GDM1 (cell line): ENCODE data around the gene PSMA7.
"Not testable (repeated sequence)": the region's sequence is repeated elsewhere in the genome, so short reads cannot be mapped to it uniquely, and the experiment has no call there.

Experiments
- DNase-seq: peaks from one replicate; lab custom pipeline; 2025; lab: John Stamatoyannopoulos, UW

The PSMA7 gene

DNA sequence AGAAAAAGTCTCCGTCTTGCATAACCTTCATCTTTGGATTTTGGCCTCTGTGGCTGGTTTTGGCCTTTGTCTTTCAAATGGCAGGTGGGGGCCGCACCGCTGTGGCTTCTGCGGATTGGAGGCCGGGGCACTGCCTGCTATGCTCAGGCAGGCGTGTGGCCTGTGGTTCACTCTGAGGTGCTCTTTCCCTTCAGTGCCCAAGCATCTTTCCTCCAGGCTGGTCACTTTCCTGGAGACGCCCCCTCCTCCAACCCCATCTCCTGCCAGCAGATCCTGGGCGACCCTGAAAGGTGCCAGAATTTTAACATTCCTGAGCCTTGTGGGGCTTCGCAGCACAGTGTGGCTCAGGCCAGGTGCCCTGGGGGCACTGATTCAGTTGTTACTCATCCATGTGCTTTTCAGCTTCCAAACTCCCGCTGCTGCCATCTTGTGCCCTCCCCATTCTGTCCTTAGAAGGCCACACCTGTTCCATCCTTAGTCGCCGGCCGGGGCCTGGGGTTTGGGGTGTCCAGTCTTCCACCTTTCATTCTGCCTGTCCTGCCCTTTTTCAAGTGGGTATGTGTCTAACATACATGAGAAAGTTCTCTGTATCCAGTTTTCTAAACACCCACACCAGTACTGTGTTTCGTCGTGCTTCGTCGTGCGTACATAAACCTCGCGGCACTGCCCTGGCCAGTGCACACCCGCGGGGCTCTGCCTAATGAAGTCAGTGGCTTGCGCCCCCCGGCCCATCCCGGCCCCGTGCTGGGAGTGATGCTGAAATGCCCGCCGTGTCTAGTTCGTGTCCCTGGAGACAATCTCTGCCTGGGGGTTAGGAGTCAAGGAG, 12.4 kb upstream of the PSMA7 start:
- DNase-seq = no peak

DNA sequence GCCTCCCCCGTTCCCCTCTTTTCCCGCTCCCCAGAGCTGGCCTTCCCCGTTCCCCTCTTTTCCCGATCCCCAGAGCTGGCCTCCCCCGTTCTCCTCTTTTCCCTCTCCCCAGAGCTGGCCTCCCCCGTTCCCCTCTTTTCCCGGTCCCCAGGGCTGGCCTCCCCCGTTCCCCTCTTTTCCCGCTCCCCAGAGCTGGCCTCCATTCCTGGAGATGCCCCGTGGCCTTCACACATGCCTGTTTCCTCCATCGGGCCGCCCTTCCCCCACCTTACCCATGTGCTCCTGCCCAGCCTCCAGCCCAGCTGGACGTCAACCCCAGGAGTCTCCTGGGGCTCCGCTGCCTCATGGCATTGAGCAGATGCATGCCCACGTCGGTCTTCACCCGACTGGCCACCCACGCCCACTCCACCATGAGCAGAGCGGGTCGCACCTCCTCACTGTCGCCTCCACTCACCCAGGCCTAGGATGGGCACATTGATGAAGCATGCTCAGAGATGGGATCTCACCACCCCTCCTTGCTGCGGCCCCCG, 8.7 kb upstream of the PSMA7 start:
- no peak for DNase-seq

DNA sequence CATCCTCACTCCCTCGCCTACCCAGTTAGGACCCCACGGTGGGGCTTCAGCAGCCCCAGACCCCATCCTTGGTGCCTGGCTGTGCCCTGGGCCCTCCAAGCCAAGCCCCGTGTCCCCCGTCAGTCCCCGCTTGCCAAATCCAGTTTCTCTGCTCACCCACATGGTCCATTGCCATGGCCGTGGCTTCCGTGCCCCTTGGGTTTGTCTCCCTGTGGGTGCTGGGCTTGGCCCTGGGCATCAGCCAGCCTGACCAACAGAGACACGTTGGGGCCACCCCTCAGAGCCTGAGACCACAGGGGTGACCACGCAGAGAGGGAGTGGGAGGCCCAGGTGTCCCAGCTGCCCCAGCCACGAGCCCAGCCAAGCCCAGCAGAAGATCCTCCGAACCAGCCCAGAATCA, 8.0 kb upstream of the PSMA7 start:
- no peak for DNase-seq

DNA sequence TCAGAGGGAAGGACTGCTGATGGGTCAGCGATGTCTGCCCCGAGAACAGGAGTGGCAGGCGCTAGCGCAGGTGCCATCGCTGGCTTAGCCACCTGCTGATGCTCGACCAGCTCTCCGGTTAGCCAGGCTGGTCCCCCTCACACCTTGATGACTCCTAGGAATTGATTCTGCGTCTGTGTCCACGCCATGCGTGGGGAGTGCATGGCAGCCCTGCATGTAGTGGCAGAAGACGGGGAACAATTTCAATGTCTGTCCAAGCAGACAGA, 7.0 kb upstream of the PSMA7 start:
- no peak for DNase-seq

DNA sequence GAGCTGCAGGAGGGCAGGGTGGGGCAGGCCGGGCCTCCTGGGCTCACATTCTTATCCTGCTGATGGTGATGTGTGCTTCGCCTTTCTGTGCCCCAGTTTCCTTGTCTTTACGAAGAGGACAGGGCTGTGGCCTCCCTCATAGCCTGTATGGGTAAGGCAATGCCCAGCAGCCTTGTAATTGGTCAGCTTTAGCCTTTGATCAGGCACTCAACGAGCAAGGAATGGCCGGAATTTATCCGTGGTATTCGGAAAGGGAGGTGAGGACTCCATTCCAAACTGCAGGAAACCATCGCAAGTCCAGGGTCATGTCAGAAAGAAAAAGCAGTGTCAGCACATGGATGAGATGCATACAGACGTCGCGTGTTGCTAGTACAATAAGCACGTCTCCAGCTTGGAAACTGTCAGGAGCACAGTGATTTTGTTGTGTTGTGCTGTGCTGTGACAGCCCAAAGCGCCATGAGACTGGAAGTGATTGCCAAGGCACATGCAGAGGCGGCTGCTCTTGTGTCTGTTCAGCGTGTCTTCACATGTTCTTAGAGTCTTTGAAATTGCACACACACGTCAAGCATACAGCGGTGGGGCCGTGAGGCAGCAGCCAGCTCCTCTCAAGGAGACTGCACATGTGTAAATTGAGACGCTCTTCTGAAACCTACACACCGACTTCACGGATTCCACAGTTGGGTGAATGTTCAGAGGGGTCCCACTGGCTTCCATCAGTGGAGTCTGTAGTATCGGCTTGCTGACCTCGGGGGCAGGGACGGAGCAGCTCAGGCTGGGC, 6.5 kb upstream of the PSMA7 start:
- DNase-seq = no peak

DNA sequence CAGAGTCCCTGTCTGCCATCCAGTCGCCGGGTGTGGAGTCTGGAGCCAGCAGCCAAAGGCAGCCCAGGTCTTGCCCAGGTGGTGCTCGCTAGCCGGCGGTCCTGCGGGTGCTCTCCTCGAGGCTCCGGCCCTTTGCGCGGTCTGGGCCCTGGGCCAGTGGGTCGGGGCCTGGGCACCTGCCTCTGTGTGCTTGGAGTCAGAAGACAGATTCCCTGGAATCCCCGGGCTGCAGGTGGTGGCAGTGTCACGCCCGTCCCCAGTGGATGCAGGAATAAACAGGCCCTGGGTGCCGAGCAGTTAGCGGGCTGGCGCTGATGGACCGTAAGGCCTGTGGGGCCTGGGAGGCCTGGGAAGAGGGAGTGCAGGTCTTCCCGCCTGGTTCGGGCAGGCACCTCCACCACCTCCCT, 5.7 kb upstream of the PSMA7 start:
- DNase-seq = no peak

DNA sequence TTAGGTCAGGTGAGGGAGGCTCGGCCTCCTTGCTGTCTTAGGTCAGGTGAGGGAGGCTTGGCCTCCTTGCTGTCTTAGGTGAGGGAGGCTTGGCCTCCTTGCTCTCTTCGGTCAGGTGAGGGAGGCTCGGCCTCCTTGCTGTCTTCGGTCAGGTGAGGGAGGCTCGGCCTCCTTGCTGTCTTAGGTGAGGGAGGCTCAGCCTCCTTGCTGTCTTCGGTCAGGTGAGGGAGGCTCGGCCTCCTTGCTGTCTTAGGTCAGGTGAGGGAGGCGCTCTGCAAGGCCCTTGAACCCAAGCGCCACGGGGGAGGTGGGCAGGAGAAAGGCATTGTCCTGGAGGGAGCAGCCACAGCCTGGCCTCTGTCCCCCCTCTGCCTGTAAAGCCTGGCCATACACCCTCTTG, 5.2 kb upstream of the PSMA7 start:
- DNase-seq = not testable (repeated sequence)

DNA sequence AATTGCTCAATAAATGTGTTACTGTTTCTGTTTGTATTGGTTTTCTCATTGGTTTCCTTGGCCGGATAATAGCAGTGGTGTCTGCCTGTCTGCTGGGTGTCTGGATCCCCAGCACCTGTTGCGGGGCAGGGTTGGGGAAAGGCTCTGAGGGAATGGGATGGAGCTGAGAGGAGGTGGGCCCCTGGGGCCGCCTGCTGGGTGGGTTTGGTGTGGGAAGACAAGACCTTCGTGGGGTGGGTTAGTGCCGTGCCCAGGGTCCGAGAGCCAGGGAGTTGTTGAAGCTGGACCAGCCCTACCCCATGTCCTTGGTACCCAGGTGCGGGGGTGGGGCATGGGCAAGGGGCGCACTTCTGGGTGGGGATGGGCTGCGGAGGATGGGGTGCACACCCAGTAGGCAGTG, 4.3 kb upstream of the PSMA7 start:
- DNase-seq = no peak

DNA sequence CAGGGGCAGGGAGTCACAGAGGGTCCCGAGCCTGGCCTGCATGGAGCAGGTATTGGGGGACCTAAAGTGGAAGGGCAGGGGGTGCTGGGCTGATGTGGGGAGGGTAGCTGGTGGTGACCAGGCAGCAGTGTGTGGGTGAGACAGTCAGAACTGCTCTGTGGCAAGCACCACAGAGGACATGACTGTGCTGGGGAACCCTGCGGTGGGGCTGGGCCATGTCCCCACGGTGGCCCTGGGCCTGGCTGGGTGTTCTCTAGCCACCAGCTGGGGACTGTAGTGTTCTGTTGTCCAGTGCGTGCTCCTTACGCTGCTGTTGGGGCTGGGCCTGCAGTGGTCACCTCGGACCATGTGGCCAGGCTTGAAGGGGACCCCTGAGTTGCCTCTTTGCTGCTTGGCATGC, 3.9 kb upstream of the PSMA7 start:
- no peak for DNase-seq

DNA sequence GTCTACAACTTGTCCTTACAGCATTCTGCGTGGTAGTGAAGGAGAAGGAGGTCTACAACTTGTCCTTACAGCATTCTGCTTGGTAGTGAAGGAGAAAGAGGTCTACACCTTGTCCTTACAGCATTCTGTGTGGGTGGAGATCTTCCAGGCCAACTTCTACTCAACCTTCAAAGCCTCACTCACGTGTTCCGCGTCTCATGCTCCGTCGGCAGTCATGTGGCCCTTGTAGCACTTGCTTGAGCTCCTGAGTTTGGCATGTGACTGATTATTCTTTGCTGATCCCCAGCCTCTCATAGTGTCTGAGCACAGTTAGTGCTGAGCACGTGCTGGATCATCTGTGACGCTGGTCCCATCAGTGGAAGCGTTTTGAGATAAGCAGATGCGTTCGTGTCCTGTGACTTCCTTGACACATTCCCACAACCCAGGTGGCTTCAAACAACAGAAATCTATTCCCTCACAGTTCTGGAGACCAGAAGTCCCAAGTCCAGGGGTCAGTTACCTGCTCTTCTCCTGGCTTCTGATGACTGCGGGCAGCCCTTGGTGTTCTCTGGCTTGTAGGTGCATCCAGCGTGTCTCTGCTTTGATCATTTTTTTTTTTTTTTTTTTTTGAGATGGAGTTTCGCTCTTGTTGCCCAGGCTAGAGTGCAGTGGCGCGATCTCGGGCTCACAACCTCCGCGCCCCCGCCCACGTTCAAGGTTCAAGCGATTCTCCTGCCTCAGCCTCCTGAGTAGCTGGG, 3.0 kb upstream of the PSMA7 start:
- DNase-seq = no peak

DNA sequence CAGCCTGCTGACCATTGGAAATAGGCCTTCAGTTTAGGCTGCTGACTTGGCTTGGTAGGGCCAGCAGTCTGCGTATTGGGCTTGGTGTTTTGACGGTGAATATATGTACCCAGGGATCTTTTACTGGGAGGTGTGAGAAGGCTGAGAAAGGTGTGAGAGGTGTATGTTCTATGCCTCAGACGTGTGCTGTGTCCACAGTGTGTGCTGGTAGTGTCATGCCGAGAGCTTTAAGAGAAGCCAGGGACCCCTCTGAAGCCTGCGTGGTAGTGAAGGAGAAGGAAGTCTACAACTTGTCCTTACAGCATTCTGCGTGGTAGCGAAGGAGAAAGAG, 2.5 kb upstream of the PSMA7 start:
- DNase-seq = no peak

DNA sequence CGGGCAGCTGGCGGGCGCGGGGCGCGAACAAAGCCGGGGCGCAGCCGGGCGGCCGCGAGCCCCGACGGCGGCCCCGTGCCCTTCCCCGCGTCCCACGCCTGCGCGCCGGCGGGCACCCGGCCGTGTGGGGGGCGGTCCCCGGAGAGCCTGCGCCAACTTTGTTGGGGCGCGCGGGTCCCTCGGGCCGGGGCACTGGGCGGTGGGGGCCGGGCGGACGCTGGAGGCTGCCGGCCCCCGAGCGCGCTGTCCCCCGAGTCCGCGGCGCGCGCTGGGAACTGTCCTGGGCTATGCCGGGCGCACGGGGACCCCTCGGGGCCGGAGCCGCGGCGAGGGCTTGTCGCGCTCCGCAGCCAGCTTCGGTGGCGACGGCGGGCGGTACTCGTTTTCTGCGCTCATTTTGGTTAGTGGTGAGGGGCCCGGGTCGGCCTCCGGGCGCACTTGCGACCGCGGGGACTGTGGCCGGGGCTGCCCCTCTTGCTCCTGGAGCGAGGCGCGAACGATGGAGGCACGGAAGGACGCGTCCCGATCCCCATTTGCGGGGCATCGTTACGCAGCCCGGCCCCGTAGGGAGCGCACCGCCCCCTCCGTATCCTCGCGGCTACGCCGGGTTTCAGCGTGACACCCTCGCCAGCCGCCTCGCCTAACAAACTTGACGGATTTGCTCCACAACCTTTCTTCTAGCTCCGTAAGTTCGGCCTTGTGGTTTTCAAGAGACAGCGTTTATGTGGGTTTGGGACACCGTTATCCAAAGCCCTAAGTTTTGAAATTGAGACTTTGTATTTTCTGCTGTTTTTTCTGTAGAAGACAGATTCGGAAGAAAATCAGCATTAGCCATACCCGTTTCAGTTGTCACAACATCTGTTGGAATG, 997 bp upstream of the PSMA7 start:
- peak; percentile 34 for DNase-seq

DNA sequence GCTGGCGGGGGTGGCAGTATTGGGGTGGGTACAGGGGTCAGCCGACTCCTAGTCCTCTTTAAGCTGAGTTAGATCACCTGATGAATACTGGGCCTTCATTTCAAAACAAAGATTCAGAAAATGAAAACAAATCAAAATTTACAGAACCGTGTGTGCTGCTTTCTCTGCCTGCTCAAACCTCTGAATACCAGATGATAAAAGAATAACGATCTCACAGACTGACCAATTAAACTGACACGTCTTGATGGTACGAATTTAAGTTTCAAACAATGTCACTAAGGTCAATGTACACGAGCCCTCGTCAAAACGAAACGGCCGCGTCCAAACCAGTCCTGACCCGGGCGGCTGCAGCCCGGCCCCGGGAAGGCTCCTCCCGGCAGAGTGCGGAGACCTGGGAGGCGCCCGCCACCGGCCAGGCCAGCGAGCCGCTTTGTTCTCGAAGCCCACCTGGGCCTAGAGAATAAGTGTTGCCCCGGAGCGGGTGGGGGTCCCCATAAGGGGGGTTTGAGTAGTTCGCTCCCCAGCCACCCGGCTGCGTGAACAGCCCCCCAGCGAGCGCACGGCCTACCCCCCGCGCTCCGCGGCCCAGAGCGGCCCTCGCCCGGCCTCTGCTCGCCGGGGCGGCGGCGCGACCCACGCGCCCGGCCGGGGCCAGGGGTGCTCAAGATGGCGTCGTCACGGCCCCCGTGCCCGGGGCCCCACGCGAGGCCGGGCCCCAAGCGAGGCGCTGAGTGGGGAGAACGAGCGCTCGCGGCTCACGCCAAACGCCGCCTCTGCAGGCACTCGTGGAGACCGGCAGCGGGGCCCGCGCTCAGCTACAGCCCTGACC, 728 bp downstream of the PSMA7 start:
- no peak for DNase-seq

DNA sequence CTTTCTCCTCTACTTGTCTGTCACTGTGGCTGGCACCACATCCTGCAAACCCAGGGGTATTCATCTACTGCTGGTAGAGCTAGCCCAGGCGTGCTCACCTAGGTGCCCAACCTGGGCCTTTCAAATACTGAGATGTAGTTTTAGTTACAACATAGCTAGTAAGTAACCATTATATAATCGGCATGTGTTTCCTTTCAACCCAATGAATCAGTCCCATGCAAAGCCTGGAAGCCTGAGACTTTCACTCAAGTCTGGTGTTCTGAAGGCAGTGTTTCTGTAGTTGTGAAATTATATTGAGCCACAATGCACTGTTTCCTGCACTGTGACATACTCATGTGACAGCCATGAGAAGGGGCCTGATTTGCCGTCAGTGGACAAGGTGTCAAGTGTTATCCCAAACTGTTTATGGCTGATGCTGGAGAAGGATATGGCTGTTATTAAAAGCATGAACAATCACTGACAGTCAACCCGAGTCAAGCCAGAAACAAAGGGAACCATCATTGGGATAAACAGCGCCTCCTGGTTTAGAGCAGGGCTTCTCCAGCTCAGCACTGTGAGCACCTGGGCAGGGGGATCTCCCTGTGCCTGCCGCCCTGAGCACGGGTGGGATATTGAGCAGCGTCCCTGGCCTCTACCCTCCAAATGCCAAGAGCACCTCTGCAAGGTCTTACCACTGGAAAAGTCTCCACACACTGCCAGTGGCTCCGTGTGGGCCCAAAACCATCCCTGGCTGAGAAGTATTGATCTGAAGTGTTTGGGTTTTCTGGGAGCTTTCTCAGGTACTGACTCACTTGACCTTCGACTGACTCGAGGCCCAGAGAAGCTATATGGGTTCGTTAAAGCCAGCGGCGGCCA, 1.6 kb downstream of the PSMA7 start:
- DNase-seq = no peak

DNA sequence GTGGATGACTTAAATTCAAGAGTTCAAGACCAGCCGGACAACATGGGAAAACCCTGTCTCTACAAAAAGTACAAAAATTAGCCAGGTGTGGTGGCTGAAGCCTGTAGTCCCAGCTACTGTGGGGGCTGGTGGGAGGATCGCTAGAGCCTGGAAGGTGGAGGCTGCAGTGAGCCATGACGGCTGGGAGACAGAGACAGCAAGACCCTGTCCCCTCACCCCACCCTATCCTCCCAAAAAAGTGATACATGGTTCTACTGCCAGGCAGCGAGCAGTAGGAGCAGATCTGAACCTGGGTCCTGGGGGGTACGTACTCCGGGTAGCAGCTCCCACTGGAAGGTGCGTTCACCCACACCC, 2.2 kb downstream of the PSMA7 start:
- DNase-seq = no peak

DNA sequence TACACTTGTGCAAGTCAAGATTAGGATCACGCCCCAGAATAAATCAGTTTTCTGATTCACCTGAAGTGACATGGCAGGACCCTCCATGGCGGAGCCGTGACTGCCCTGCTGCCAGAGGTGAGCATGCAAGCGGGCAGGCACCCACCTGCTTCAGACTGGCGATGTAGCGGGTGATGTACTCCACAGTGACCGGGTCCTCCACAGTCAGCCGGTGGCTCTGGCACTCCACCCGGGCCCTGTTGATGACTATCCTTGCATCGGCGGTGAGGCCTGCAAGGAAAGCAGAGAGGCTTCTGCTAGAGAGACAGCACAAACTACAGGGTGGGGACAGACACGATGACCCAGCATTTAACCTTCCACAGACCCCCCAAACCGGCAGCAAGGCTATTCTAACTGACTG, 3.6 kb downstream of the PSMA7 start:
- no peak for DNase-seq

DNA sequence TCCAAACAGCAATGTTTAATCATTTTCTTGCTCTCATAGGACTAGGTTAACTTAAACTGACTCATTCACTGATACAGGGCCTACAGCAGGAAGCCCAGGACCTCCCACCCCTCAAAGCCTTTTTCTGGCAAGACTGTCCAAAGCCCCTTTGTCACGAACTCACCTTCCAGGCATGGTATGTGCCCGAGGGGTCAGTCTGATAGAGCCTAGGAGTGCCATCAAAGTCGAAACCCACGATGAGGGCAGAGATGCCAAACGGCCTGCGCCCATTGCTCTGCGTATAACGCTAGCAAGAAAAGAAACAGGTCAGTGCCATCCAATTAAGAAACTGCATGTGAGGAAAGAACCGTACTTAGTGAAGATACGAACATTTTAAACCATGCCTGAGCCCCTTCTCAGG, 4.3 kb downstream of the PSMA7 start:
- no peak for DNase-seq

DNA sequence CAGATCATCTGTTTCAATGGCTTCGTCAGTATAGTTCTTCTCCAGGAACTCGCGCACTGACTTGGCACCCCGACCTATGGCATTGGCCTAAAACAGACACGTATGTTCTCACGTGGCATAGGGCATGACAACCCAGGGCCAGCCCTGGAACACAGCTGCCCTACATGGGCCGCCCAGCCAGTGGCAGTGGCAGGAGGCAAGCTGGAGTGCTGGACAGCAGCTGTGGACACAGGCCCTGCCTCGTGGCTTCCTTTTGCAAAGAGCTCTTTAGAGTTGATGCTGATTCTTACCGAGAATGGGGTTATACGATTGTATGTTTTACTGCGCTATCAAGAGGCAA, 5.0 kb downstream of the PSMA7 start:
- no peak for DNase-seq

DNA sequence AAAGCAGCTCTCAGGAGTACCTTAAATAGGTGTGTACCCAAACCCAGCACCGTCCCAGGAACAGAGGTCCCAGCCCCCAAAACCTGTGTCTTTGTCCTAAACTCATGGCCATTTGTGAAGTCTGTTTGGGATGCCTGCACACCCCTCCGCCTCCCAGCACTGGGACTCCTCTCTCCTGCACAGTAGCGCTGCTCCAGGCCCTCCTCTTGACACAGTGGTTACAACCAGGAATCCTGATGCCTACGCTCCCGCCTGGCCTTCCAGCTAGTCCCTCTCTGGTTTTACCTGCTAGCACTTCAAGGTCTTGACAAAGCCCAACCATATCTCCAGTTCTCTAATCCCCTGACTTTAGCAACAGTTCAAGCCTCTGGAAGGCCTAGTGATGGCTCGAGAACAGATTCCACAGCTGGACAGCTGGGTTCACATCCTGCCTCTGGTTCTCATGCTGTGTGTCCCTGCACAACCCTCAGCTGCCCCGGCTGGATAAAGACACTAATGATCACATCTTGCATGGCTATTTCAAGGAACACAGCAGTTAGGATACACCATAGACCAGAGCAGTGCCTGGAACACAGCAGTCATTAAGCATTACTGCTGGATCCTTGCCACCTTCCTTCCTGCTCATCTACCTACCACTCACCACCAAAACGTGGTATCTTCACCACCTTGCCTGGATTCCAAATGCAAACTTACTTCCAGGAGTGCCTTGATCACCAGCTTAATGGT, 5.6 kb downstream of the PSMA7 start:
- no peak for DNase-seq

DNA sequence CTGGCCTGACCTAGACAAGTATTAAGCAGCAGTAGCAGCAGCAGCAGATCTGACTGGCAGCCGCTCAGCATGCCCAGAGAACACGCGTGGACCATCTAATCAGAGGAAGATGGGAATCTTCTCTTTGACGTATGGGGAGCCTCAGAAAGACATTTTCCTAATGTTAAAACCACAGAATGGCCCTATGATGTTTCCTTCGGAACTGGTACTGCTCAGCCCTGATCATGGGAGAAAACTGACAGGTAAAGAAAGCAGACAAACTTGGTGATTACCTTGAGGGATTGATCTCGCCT, 6.2 kb downstream of the PSMA7 start:
- no peak for DNase-seq
